Measurements from ENCODE around the gene GPX4. TPM values are rescaled to one million over a fixed set of nuclear protein-coding genes. Genes with fewer than 3 reads are reported as not detected.
A peak's percentile ranks its signal among the peaks of the same experiment; 100 is the strongest.

The GPX4 gene
- total and polyA plus RNA-seq, 2 of the 13 experiments (the other 11 are each of a cell fraction or from before 2014, with no cell fraction given): 535 to 613 TPM

DNA sequence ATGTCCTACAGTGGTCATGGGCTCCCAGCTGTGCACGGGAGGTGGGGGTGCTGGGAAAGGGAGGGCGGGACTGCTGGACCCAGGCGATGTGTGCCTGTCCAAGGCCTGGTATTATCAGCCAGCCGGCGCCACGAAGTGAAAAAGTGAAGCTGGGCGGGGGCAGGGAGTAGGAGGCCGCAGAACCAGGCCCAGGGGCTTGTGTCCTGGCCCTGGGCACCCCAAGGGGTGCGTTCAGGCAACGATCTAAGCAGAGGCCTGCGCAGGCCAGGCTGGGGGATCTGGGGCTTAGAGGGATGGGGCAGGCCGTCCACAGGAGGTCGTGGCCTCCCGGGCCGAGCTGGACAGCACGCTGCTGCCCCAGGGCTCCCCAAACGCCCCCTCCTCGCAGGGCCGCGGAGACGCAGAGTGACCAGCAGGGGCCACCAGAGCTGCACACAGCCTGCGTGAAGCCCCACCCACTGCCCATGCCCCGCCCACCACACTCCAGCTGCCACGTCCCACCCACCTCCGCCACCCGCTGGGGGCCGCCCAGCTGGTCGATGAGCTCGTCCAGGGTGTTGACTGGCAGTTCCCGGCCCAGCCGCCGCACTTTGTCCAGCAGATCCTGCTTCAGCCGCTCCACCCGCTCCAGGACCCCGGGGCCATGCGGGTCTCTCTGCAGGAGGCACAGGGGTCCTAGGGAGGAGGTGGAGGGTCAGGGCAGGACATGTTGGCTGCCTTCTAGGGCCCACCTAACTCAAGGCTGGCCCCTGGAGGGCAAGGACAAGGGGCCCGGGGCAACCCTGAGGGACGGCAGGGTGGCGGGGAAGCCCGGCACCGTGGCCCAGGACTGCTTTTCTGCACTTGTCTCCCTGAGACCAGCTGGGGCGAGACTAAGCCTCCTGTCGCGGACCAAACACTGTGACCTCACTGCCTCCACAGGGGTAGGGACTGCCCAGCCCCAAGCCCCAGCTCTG, 9.5 kb downstream of the GPX4 start (continued):
- TF ChIP-seq TIGD3 (CRISPR knock-in tag; IDR thresholded peaks at IDR 0.05; ENCODE audit: borderline replicate concordance) (no peak), ZBTB21 (CRISPR knock-in tag; IDR thresholded peaks at IDR 0.05) (no peak), MYPOP (CRISPR knock-in tag; IDR thresholded peaks at IDR 0.05) (no peak), KDM5B (CRISPR knock-in tag; IDR thresholded peaks at IDR 0.05; ENCODE audit: borderline replicate concordance) (no peak), SP5 (CRISPR knock-in tag; IDR thresholded peaks at IDR 0.05; ENCODE audit: borderline replicate concordance, low read depth) (peak; percentile 93), MAX (IDR thresholded peaks at IDR 0.05) (peak; percentile 79), ZNF574 (CRISPR knock-in tag; IDR thresholded peaks at IDR 0.05) (peak; percentile 67), ZNF362 (CRISPR knock-in tag; IDR thresholded peaks at IDR 0.05; ENCODE audit: borderline replicate concordance) (peak; percentile 35; the same call in 1 of the 2 replicates), AFF4 (CRISPR knock-in tag; IDR thresholded peaks at IDR 0.05) (no peak), MLXIP (CRISPR knock-in tag; IDR thresholded peaks at IDR 0.05; ENCODE audit: borderline replicate concordance) (no peak)
- TF ChIP-seq, protein P1, sequence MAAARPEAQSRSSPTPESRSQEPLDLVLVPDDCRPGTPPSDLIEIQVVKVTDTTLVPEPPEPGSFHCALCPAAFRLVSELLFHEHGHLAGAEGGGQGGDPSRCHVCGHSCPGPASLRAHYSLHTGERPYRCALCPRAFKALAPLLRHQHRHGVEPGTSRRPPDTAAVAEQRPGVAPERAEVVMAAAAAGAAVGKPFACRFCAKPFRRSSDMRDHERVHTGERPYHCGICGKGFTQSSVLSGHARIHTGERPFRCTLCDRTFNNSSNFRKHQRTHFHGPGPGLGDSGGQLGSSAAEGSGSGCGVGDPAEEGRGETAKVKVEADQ (CRISPR knock-in tag; IDR thresholded peaks at IDR 0.05; ENCODE audit: borderline replicate concordance): no peak
